ENCODE measurements around the gene DSCAML1.

Gene DSCAML1

DNA sequence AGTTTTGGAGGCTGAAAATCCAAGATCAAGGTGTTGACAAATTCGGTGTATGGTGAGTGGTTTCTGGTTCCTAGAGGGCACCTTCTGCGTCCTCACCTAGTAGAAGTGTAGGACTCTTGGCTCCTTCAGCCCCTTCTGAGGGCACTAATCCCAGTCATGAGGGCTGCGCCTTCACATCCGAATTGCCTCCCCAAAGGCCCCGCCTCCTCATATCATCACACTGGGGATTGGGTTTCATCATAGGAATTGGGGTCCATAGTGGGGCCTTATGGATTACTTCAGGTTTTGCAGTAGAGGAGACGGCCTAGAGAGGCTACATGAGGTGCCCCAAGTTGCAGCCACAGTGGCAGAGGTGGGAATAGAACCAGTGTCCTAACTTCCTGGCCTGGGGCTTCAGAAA, 382.3 kb downstream of the DSCAML1 start:
- TF ChIP-seq, protein P1, sequence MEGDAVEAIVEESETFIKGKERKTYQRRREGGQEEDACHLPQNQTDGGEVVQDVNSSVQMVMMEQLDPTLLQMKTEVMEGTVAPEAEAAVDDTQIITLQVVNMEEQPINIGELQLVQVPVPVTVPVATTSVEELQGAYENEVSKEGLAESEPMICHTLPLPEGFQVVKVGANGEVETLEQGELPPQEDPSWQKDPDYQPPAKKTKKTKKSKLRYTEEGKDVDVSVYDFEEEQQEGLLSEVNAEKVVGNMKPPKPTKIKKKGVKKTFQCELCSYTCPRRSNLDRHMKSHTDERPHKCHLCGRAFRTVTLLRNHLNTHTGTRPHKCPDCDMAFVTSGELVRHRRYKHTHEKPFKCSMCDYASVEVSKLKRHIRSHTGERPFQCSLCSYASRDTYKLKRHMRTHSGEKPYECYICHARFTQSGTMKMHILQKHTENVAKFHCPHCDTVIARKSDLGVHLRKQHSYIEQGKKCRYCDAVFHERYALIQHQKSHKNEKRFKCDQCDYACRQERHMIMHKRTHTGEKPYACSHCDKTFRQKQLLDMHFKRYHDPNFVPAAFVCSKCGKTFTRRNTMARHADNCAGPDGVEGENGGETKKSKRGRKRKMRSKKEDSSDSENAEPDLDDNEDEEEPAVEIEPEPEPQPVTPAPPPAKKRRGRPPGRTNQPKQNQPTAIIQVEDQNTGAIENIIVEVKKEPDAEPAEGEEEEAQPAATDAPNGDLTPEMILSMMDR (conservative IDR thresholded peaks at IDR 0.05) = no peak
- H3K27ac ChIP-seq = no peak overlapping the region

DNA sequence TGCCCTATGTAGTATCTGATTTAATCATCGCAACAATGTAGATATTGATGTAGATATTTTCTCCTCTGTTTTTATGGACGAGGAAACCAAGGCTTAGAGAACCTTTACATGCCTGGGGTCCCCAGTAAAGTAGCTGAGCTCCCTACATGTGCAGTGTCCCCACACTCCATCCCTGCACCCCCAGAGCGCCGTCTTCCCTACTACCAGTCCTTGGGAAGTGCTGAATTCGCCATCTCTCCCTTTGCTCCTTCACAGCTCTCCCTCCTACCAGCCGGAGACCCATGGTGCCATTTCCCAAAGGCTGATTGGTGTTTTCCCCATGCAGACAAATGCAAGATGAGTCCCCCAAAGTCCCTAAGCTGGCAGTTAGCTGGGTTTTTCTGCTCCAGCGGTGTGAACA, 383.4 kb downstream of the DSCAML1 start:
- H3K27ac ChIP-seq = no peak overlapping the region
- TF ChIP-seq, protein P1 (conservative IDR thresholded peaks at IDR 0.05) = no peak

DNA sequence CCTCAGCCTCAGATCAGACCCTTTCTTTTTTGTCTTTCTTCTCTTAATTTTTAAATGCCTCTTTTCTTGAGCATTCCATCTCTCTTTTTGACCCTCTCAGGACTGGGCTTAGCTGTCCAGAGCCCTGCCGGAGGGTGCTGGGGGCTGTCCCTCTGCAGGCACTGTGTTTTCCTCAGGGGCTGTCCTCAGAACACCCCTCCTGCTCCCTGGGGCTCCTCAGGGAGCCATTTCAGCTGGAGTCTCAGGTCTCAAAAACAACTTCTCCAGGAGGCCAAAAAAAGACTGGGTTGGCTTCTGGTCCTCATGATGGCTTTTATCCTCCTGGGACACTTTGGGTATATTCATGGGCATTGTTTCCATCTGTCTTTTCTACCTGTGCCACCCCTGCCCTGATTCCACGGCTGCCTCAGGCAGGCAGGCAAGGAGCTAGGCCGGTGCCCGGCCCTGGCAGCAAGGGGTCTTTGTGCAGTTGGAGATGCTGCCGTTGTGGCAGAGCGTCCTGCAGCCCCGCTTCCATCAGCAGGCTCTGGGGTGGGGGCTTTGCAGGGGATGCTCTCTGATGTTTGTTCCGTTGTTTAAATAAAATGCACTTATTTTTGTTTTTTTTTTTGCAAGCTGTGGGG, 384.3 kb downstream of the DSCAML1 start:
- TF ChIP-seq, protein P1 (conservative IDR thresholded peaks at IDR 0.05) = no peak
- no peak overlapping the region for H3K27ac ChIP-seq

DNA sequence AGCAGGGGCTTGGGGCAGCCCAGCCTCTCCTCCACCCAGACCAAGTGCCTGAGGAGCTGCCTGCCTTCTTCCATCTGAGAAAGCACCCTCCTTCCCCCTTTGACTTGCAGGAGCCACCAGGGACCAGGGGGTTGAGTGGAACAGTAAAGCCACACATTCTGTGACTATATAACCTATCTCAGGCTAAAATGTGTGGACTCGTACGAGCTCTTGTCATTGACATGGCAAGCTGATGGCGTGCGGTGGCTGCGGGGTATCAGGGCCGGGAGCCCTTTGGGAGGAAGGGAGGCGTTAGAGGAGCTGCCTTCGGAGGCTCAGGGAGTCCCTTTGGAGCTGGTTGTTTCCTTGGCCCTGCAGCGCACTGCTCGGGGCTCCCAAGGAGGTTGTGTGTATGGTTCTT, 384.8 kb downstream of the DSCAML1 start:
- H3K27ac ChIP-seq = no peak overlapping the region
- TF ChIP-seq, protein P1 (conservative IDR thresholded peaks at IDR 0.05) = no peak

DNA sequence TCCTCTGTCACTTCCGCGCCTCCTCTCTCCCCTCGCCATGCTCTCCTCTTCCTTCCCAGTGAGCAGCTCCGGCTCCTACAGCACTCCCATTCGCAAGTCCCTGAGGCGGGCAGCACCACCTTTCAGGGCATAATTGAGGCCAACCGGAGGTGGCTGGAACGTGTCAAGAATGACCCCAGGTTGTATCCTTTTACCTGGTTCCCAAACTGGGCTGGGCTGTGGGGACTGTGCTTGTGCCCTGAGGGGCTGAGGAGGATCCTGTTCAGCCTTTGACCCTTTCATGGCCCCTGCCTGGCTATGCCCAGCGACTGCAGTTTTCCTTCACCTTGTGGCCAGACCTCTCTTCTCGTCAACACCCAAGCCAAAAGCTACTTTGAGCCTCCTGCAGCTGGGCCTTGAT, 385.3 kb downstream of the DSCAML1 start:
- no peak overlapping the region for H3K27ac ChIP-seq
- TF ChIP-seq, protein P1 (conservative IDR thresholded peaks at IDR 0.05) = no peak

DNA sequence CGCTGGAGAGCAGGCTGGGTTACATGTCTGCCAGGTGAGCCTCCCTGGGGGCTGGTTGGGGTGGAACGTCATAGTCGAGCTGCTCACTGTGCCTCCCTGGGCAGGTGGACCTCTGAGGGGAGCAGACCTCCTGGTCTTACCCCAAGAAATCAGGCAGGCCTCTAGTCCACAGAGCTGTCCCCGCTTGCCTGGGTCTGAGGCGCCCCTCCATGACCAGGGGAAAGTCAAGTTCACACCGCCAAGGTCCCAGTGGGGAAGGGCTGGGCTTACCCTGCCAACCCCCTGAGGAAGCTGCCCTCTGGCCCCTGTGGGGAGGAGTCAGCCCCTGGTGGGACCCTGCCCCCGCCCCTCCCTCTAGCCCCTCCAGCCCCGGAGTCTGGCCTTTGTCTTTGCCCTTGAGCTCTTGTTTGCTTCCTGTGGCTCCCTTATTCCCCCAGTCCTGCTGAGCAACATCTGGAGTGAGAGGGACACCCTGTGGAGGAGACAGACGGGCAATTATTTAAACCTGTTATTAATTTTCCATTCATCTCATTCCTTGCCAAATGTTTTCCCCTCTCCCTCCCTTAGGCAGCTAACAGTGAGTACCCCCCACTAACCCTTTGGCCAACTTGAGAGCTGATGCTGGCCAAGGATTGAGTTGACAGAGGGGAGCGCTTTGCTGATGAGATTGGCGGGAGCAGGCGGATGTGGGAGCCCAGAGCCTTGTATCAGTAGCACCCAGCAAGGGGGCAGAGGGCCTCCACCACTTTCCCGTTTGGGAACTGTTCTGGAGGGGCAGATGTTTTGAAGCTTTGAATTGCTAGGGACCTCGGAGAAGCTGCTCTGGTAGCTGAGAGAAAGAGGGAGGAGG, 385.9 kb downstream of the DSCAML1 start:
- TF ChIP-seq, protein P1 (conservative IDR thresholded peaks at IDR 0.05) = no peak
- no peak overlapping the region for H3K27ac ChIP-seq

DNA sequence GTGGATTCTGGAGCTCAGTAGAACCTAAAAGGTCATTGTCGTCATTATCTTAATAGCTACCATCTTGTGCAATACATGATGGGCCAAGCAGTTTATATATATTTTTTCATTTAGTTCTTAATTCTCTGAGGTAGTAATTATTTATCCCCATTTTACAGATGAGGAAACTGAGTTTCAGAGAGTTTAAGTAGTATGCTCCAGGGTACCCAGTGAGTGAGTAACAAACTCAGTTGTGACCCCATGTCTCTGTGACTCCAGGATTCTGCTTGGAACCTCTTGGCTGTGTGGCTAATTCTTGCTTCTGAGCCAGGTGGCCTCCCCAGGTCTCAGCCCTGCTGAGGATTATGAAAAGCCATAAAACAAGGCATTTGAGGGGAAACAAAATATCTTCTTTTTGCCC, 386.8 kb downstream of the DSCAML1 start:
- TF ChIP-seq, protein P1 (conservative IDR thresholded peaks at IDR 0.05) = no peak
- no peak overlapping the region for H3K27ac ChIP-seq

Data from VCaP (cell line).